ENCODE data around the gene C16orf74. TPM values are rescaled to one million over a fixed set of nuclear protein-coding genes. Genes with fewer than 3 reads are reported as not detected.

C16orf74 gene
- total and polyA plus RNA-seq, 2 of the 13 experiments (the other 11 are each of a cell fraction or from before 2014, with no cell fraction given), result 0.13 to 0.29 TPM

DNA sequence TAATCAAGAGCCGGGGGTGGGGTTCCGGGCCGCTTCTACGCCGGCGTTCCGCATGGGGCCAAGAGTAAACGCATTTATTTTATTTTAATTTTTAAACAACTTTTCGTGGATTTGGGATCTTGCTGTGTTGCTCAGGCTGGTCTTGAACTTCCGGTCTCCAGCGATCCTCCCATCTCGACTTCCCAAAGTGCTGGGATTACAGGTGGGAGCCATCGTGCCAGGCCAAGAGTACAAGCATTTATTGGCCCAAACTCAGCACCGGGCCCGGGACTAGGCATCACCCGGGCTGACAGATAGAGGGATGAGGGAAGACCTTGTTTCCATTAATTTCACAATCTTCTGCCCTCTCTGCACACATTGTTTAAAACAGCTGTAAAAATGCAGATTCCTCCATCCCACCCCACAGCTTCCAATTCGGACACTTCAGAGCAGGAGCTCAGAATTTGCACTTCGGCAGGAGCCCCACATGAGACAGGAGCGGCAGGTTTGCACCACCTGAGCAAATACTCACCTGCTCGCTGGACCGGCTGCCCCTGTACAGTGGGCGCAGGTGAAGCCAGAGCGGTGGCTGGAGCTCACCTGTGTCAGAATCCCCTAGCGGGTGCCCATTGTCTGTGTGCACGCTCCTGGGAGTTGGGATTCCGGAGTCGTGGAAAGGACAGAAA lies 61.5 kb downstream of the C16orf74 start (continued):
- TF ChIP-seq TCF12 (IDR thresholded peaks at IDR 0.05), result no peak
- no peak for TF ChIP-seq TCF12 (CRISPR knock-in tag; IDR thresholded peaks at IDR 0.05)
- TF ChIP-seq, protein P1, sequence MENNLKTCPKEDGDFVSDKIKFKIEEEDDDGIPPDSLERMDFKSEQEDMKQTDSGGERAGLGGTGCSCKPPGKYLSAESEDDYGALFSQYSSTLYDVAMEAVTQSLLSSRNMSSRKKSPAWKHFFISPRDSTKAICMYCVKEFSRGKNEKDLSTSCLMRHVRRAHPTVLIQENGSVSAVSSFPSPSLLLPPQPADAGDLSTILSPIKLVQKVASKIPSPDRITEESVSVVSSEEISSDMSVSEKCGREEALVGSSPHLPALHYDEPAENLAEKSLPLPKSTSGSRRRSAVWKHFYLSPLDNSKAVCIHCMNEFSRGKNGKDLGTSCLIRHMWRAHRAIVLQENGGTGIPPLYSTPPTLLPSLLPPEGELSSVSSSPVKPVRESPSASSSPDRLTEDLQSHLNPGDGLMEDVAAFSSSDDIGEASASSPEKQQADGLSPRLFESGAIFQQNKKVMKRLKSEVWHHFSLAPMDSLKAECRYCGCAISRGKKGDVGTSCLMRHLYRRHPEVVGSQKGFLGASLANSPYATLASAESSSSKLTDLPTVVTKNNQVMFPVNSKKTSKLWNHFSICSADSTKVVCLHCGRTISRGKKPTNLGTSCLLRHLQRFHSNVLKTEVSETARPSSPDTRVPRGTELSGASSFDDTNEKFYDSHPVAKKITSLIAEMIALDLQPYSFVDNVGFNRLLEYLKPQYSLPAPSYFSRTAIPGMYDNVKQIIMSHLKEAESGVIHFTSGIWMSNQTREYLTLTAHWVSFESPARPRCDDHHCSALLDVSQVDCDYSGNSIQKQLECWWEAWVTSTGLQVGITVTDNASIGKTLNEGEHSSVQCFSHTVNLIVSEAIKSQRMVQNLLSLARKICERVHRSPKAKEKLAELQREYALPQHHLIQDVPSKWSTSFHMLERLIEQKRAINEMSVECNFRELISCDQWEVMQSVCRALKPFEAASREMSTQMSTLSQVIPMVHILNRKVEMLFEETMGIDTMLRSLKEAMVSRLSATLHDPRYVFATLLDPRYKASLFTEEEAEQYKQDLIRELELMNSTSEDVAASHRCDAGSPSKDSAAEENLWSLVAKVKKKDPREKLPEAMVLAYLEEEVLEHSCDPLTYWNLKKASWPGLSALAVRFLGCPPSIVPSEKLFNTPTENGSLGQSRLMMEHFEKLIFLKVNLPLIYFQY (CRISPR knock-in tag; IDR thresholded peaks at IDR 0.05; ENCODE audit: borderline replicate concordance), result no peak
- TF ChIP-seq ZNF30 (CRISPR knock-in tag; IDR thresholded peaks at IDR 0.05), result no peak
- peak; percentile 57 for TF ChIP-seq ZEB1 (IDR thresholded peaks at IDR 0.05; ENCODE audit: insufficient replicate concordance, low read depth)
- TF ChIP-seq, protein P2, sequence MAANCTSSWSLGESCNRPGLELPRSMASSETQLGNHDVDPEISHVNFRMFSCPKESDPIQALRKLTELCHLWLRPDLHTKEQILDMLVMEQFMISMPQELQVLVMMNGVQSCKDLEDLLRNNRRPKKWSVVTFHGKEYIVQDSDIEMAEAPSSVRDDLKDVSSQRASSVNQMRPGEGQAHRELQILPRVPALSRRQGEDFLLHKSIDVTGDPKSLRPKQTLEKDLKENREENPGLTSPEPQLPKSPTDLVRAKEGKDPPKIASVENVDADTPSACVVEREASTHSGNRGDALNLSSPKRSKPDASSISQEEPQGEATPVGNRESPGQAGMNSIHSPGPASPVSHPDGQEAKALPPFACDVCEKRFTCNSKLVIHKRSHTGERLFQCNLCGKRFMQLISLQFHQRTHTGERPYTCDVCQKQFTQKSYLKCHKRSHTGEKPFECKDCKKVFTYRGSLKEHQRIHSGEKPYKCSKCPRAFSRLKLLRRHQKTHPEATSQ (CRISPR knock-in tag; IDR thresholded peaks at IDR 0.05; ENCODE audit: borderline replicate concordance), result 0 out of 2 replicates have a peak, but pooled peaks have one; percentile 37
- TF ChIP-seq, protein P3, sequence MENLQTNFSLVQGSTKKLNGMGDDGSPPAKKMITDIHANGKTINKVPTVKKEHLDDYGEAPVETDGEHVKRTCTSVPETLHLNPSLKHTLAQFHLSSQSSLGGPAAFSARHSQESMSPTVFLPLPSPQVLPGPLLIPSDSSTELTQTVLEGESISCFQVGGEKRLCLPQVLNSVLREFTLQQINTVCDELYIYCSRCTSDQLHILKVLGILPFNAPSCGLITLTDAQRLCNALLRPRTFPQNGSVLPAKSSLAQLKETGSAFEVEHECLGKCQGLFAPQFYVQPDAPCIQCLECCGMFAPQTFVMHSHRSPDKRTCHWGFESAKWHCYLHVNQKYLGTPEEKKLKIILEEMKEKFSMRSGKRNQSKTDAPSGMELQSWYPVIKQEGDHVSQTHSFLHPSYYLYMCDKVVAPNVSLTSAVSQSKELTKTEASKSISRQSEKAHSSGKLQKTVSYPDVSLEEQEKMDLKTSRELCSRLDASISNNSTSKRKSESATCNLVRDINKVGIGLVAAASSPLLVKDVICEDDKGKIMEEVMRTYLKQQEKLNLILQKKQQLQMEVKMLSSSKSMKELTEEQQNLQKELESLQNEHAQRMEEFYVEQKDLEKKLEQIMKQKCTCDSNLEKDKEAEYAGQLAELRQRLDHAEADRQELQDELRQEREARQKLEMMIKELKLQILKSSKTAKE (CRISPR knock-in tag; IDR thresholded peaks at IDR 0.05; ENCODE audit: borderline replicate concordance), result no peak
- no peak for TF ChIP-seq ARID2 (CRISPR knock-in tag; IDR thresholded peaks at IDR 0.05; ENCODE audit: borderline replicate concordance)
- no peak for TF ChIP-seq ARNT2 (CRISPR knock-in tag; IDR thresholded peaks at IDR 0.05; ENCODE audit: low read depth)
- no peak for TF ChIP-seq MBNL3 (CRISPR knock-in tag; conservative IDR thresholded peaks at IDR 0.05)
- no peak for TF ChIP-seq NFE2 (CRISPR knock-in tag; IDR thresholded peaks at IDR 0.05)
- TF ChIP-seq ZNF792 (CRISPR knock-in tag; IDR thresholded peaks at IDR 0.05), result no peak
- TF ChIP-seq, protein P4, sequence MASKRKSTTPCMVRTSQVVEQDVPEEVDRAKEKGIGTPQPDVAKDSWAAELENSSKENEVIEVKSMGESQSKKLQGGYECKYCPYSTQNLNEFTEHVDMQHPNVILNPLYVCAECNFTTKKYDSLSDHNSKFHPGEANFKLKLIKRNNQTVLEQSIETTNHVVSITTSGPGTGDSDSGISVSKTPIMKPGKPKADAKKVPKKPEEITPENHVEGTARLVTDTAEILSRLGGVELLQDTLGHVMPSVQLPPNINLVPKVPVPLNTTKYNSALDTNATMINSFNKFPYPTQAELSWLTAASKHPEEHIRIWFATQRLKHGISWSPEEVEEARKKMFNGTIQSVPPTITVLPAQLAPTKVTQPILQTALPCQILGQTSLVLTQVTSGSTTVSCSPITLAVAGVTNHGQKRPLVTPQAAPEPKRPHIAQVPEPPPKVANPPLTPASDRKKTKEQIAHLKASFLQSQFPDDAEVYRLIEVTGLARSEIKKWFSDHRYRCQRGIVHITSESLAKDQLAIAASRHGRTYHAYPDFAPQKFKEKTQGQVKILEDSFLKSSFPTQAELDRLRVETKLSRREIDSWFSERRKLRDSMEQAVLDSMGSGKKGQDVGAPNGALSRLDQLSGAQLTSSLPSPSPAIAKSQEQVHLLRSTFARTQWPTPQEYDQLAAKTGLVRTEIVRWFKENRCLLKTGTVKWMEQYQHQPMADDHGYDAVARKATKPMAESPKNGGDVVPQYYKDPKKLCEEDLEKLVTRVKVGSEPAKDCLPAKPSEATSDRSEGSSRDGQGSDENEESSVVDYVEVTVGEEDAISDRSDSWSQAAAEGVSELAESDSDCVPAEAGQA (IDR thresholded peaks at IDR 0.05; ENCODE audit: low read depth), result no peak
- TF ChIP-seq, protein P4 (CRISPR knock-in tag; IDR thresholded peaks at IDR 0.05; ENCODE audit: borderline replicate concordance), result no peak
- no peak for TF ChIP-seq ZNF326 (CRISPR knock-in tag; IDR thresholded peaks at IDR 0.05; ENCODE audit: borderline replicate concordance)
- TF ChIP-seq JUN (CRISPR knock-in tag; IDR thresholded peaks at IDR 0.05), result no peak
- TF ChIP-seq MED1 (CRISPR knock-in tag; IDR thresholded peaks at IDR 0.05), result no peak
